Neutrophil (primary cell): ENCODE data around the gene ESYT1.

Experiments
- H3K27ac ChIP-seq: fragments of 200-600 bp; sonication (generic); 2 replicates; pipeline ENCODE4 v1.5.1; 2016; ENCODE audit warnings: mild to moderate bottlenecking, moderate library complexity
- H3K27me3 ChIP-seq: fragments of 200-600 bp; sonication (generic); 2 replicates; pipeline ENCODE4 v1.6.0; 2016; ENCODE audit warnings: mild to moderate bottlenecking
- H3K36me3 ChIP-seq: fragments of 200-600 bp; sonication (generic); 2 replicates; pipeline ENCODE4 v1.5.1; 2017
- H3K4me1 ChIP-seq, 2 experiments: fragments of 200-600 bp in 1 of 2; sonication (generic) in 1 of 2; 1 replicate in 1 of 2; 2 replicates in 1 of 2; pipeline versions ENCODE4 v1.5.1 to v1.6.1; 2013 to 2016; ENCODE audit warnings: low read depth in 1 of 2, low read length in 1 of 2, mild to moderate bottlenecking in 1 of 2, moderate library complexity in 1 of 2; ENCODE audit not compliant: control insufficient read depth in 1 of 2, insufficient read depth in 1 of 2
- H3K4me3 ChIP-seq, 2 experiments: fragments of 200-600 bp in 1 of 2; sonication (generic) in 1 of 2; 1 replicate in 1 of 2; 2 replicates in 1 of 2; pipeline ENCODE4 v1.5.1; 2013 to 2016; ENCODE audit warnings: low read depth in 1 of 2, low read length in 1 of 2, mild to moderate bottlenecking in 1 of 2, moderate library complexity in 1 of 2
- H3K9me3 ChIP-seq: fragments of 200-600 bp; sonication (generic); 2 replicates; pipeline ENCODE4 v1.5.1; 2016
- TF ChIP-seq, protein P1 (sequence below): fragments of 200-600 bp; sonication (generic); IDR thresholded peaks from 2 replicates; pipeline ENCODE4 v1.5.1; 2016; ENCODE audit warnings: antibody characterized with exemption

The ESYT1 gene

DNA sequence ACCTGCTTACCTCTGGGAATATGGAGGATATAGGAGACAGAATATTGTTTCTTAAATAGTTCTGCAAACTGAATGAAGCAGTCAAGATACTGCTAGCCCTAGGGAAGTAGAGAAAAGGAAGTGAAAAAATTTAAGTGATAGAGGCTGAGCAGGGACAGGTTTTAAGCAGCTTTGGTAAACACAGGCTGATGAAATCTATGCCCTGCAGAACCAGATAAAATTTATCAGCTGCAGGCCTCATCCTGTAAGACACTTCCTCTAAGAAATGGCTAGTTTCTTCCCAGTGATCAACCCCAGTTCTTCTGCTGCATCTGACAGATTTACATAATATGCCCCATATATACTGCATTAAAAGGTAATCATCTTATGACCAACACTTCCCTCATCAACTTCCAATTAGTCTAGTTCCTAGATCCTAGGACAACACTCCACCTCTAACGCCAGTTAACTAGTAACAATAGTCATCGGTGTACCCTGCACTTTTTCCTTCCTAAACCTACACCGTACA is 1.3 kb upstream of the ESYT1 start:
- TF ChIP-seq, protein P1, sequence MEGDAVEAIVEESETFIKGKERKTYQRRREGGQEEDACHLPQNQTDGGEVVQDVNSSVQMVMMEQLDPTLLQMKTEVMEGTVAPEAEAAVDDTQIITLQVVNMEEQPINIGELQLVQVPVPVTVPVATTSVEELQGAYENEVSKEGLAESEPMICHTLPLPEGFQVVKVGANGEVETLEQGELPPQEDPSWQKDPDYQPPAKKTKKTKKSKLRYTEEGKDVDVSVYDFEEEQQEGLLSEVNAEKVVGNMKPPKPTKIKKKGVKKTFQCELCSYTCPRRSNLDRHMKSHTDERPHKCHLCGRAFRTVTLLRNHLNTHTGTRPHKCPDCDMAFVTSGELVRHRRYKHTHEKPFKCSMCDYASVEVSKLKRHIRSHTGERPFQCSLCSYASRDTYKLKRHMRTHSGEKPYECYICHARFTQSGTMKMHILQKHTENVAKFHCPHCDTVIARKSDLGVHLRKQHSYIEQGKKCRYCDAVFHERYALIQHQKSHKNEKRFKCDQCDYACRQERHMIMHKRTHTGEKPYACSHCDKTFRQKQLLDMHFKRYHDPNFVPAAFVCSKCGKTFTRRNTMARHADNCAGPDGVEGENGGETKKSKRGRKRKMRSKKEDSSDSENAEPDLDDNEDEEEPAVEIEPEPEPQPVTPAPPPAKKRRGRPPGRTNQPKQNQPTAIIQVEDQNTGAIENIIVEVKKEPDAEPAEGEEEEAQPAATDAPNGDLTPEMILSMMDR = no peak
- peak overlapping the region; percentile 89 for H3K27ac ChIP-seq
- peaks cover 62% of the 10 kb centered on the region in 2 experiments for H3K4me1 ChIP-seq
- no peaks in the 10 kb centered on the region for H3K27me3 ChIP-seq
- peak overlapping the region in 1 of 2 experiments; percentile 89 for H3K4me3 ChIP-seq
- H3K36me3 ChIP-seq = peaks cover 14% of the 10 kb centered on the region
- no peaks in the 10 kb centered on the region for H3K9me3 ChIP-seq

DNA sequence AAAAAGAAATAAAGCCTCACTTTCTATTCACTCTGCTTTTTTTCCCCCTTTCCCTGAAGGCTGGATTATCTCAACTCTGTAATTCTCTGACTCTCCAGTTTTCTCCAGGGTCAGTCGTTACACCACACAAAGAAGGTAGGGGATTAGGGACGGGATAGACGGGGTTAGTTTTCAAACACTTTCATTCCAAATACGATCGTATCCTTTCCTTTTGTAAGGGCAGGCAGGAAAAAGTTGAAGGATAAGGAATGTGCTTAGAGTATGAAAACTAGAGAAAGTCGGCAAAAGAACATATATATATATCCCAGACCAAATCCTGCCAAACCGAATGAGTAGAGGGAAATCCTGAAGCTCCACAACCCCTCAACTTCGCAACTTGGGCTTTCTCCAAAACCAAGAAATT is 581 bp upstream of the ESYT1 start:
- Histone ChIP-seq H3K27me3 (no peaks in the 10 kb centered on the region), H3K36me3 (peaks cover 14% of the 10 kb centered on the region), H3K4me1 (peaks cover 62% of the 10 kb centered on the region in 2 experiments), H3K27ac (peak overlapping the region; percentile 89), H3K4me3 (peak overlapping the region; percentile 73 to 89), H3K9me3 (no peaks in the 10 kb centered on the region)
- TF ChIP-seq, protein P1 = no peak

DNA sequence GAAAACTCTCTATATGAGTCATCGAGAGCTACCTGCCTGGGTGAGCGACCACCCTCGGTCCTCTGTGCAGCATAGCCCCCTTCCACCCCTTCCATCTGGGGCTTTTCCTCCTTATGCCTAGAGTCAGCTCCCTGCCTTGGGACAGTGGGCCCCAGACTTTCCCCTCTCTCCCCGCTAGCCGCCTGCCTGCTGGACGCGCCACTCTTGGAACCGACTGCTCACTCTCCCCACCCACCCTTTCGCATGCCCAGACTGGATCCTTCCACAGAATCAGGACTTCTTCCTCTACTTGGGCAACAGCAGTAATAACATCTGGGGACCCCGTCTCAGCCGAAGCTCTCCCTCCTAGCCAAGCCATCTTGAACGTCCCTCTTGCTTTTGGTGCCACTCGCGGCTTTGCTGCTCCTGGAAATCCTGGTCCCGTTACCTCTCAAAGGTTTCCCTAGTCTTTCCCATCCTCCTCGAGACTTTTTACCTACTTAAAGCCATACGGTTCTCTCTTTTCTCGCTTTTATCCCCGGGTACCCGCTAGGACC is 671 bp downstream of the ESYT1 start:
- Histone ChIP-seq H3K27ac (peak overlapping the region; percentile 89), H3K36me3 (peaks cover 14% of the 10 kb centered on the region)
- TF ChIP-seq, protein P1 = no peak

DNA sequence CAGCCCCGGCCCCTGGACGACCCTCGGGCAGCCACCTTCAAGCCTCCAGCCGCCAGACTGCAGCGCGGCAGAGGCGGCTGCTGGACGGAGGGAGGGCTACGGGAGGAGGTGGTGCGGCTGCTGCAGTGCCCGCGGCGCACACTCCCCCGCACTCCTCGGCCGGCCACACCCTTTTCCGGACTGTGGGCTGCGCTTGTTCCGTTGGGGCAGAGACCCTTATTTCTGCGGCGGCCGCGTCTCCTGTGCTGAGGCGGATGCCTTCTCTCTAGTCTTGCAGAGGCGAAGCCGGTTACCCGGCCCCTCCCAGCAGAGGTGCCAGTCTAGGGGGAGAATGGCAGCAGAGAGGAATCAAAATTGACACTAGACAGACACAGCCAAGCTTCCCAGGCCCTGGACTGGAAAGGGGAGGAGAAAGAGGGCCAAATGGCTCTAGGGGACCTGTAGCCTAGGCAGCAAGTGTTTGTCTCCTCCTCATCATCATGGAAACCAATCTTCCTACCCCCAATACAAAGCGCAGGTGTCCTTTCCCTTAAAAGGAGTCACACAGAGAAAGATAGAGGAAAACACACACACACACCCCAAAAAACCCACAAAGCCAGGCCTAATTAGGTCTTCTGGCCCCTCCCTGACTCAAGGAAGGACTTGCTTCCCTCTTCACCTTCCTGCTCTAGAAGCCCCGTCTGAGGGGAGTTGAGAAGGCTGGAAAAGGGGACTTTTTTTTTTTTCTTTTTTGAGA is 1.3 kb downstream of the ESYT1 start:
- Histone ChIP-seq H3K4me3 (peak overlapping the region; percentile 73 to 89), H3K4me1 (peaks cover 62 to 63% of the 10 kb centered on the region in 2 experiments), H3K9me3 (no peaks in the 10 kb centered on the region), H3K27ac (peak overlapping the region; percentile 89), H3K36me3 (peaks cover 19% of the 10 kb centered on the region), H3K27me3 (no peaks in the 10 kb centered on the region)
- TF ChIP-seq, protein P1 = no peak

More for the DNA sequence above, 671 bp downstream of the ESYT1 start:
- H3K4me1 ChIP-seq = peaks cover 65 to 66% of the 10 kb centered on the region in 2 experiments
- peak overlapping the region; percentile 73 to 89 for H3K4me3 ChIP-seq
- no peaks in the 10 kb centered on the region for H3K27me3 ChIP-seq
- no peaks in the 10 kb centered on the region for H3K9me3 ChIP-seq

DNA sequence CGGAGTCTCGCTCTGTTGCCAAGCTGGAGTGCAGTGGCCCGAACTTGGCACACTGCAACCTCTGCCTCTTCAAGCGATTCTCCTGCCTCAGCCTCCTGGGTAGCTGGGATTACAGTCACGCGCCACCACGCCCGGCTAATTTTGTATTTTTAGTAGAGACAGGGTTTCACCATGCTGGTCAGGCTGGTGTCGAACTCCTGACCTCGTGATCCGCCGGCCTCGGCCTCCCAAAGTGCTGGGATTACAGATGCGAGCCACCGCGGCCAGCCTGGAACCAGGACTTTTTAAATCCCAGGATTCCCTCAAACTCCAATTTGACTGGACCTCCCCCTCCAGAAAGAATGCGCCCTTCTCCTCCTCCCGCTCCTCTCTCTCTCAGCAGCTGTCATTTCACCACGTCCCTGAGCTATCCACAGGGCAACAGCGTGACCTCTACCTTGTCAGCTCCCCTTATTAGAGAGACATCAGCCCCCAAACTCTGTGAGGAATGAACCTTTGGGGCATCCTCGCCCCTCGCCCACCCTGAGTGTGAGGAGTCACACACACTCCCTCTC is 2.0 kb downstream of the ESYT1 start:
- Histone ChIP-seq H3K4me3 (peak overlapping the region in 1 of 2 experiments; percentile 73), H3K9me3 (no peaks in the 10 kb centered on the region), H3K36me3 (peaks cover 19% of the 10 kb centered on the region), H3K27me3 (no peaks in the 10 kb centered on the region), H3K4me1 (peaks cover 57 to 62% of the 10 kb centered on the region in 2 experiments), H3K27ac (peak overlapping the region; percentile 89)
- TF ChIP-seq, protein P1 = no peak
